GM12878 (cell line): ENCODE measurements around the gene MS4A12. TPM values are rescaled to one million over a fixed set of nuclear protein-coding genes. Genes with fewer than 3 reads are reported as not detected.

ENCODE experiments used
- ATAC-seq: fragments of 200-7000 bp; cut with Tn5 transposase; 3 replicates; pipeline ENCODE4 v1.9.1; 2020; ENCODE audit warnings: mild to moderate bottlenecking, moderate library complexity
- BruUV-seq: library from RNA; stranded (reverse); fragments of 400-500 nt; replicated peaks from 2 replicates; lab custom pipeline; 2021; lab: Mats Ljungman, UMichigan
- CTCF ChIA-PET: fragments of 300-600 bp; sonication (Branson Sonifier 250); formaldehyde crosslinking; extraction: SDS; loops from one replicate; lab custom pipeline; 2021; ENCODE audit warnings: inconsistent platforms; lab: Yijun Ruan, JAX
- POLR2A ChIA-PET: fragments of 350-600 bp; formaldehyde crosslinking; extraction: SDS; loops from one replicate; lab custom pipeline; 2021; ENCODE audit warnings: inconsistent platforms; lab: Charles Lee
- RAD21 ChIA-PET: fragments of 300-600 bp; sonication (Branson Sonifier 250); formaldehyde crosslinking; loops from one replicate; lab custom pipeline; 2023; ENCODE audit warnings: antibody characterized with exemption; ENCODE audit not compliant: unreplicated experiment; lab: Charles Lee
- SMC1A ChIA-PET: fragments of 300-600 bp; sonication (Branson Sonifier 250); formaldehyde crosslinking; loops from one replicate; lab custom pipeline; 2023; ENCODE audit not compliant: unreplicated experiment, uncharacterized antibody; lab: Charles Lee
- DNase-seq: peaks from one replicate; pipeline ENCODE4 v3.0.0-alpha.2; 2011; ENCODE audit warnings: low read depth, low spot score
- FAIRE-seq: peaks from 3 replicates; lab custom pipeline; 2011; peaks lifted over from hg19 to GRCh38; lab: Jason Lieb, UNC
- H2AFZ ChIP-seq: 2 replicates; pipeline ENCODE4 v1.6.0; 2011; ENCODE audit warnings: low read depth, low read length, control low read depth; ENCODE audit not compliant: control insufficient read depth
- H3K27ac ChIP-seq: 2 replicates; pipeline ENCODE4 v1.5.1; 2011; ENCODE audit warnings: control low read depth; ENCODE audit not compliant: control insufficient read depth, insufficient read depth
- H3K27me3 ChIP-seq, 2 experiments: replicated peaks in 1 of 2; 2 replicates each; pipeline versions ENCODE4 v1.6.0 to v1.6.1; 2011; ENCODE audit warnings: low read length in 1 of 2; ENCODE audit not compliant: control insufficient read depth in 2 of 2, insufficient read depth in 2 of 2
- H3K36me3 ChIP-seq, 2 experiments: 2 replicates each; pipeline ENCODE4 v1.5.1; 2011; ENCODE audit warnings: low read length in 1 of 2; ENCODE audit not compliant: control insufficient read depth in 2 of 2, insufficient read depth in 2 of 2
- H3K4me1 ChIP-seq: 2 replicates; pipeline ENCODE4 v1.6.1; 2011; ENCODE audit warnings: mild to moderate bottlenecking, low read length, moderate library complexity, mixed read lengths; ENCODE audit not compliant: control insufficient read depth, insufficient read depth
- H3K4me2 ChIP-seq: 2 replicates; pipeline ENCODE4 v1.6.0; 2011; ENCODE audit warnings: control low read depth; ENCODE audit not compliant: control insufficient read depth, insufficient read depth
- H3K4me3 ChIP-seq: fragments of 200-600 bp; sonication (generic); 2 replicates; pipeline ENCODE4 v1.5.1; 2016
- H3K79me2 ChIP-seq: 2 replicates; pipeline ENCODE4 v1.6.0; 2011; ENCODE audit warnings: low read length; ENCODE audit not compliant: control insufficient read depth, insufficient read depth
- H3K9ac ChIP-seq: 2 replicates; pipeline ENCODE4 v1.8.0; 2011; ENCODE audit warnings: low read length, control low read depth, mixed read lengths; ENCODE audit not compliant: control insufficient read depth, insufficient read depth
- H3K9me3 ChIP-seq: replicated peaks from 3 replicates; pipeline ENCODE4 v1.5.1; 2011; ENCODE audit warnings: mild to moderate bottlenecking, low read length; ENCODE audit not compliant: control insufficient read depth, insufficient read depth
- H4K20me1 ChIP-seq: 2 replicates; pipeline ENCODE4 v1.6.0; 2011; ENCODE audit not compliant: control insufficient read depth, insufficient read depth
- ATF2 ChIP-seq: IDR thresholded peaks from 2 replicates; pipeline ENCODE4 v1.6.1; 2012; ENCODE audit warnings: low read length, inconsistent platforms
- CBFB ChIP-seq: IDR thresholded peaks from 2 replicates; pipeline ENCODE4 v1.6.1; 2016; ENCODE audit warnings: antibody characterized with exemption, low read depth
- CUX1 ChIP-seq: IDR thresholded peaks from 2 replicates; pipeline ENCODE4 v1.6.1; 2012; ENCODE audit warnings: improper control_type of control experiment, low read depth, low read length; ENCODE audit not compliant: insufficient replicate concordance
- HSF1 ChIP-seq: fragments of 150-350 bp; IDR thresholded peaks from 2 replicates; pipeline ENCODE4 v1.6.1; 2014; ENCODE audit warnings: mild to moderate bottlenecking, low read depth, low read length
- IKZF1 ChIP-seq: fragments of 450-650 bp; conservative IDR thresholded peaks from 2 replicates; pipeline ENCODE4 v1.6.1; 2017; ENCODE audit warnings: antibody characterized with exemption, mild to moderate bottlenecking
- IRF4 ChIP-seq: IDR thresholded peaks from 2 replicates; pipeline ENCODE4 v1.6.1; 2011; ENCODE audit warnings: low read depth, low read length
- JUNB ChIP-seq: IDR thresholded peaks from 2 replicates; pipeline ENCODE4 v1.6.1; 2016; ENCODE audit warnings: antibody characterized with exemption, mild to moderate bottlenecking
- MTA2 ChIP-seq: fragments of 450-650 bp; IDR thresholded peaks from 2 replicates; pipeline ENCODE4 v1.6.1; 2016; ENCODE audit warnings: low read depth, mild to moderate bottlenecking, moderate library complexity
- NKRF ChIP-seq: fragments of 450-650 bp; conservative IDR thresholded peaks from 2 replicates; pipeline ENCODE4 v1.6.1; 2017; ENCODE audit warnings: mild to moderate bottlenecking, moderate library complexity
- SPI1 ChIP-seq: IDR thresholded peaks from 2 replicates; pipeline ENCODE4 v1.6.1; 2011; ENCODE audit warnings: low read depth, mild to moderate bottlenecking, low read length, moderate library complexity, borderline replicate concordance; ENCODE audit not compliant: insufficient read depth
- YY1 ChIP-seq: IDR thresholded peaks from 2 replicates; pipeline ENCODE4 v1.6.1; 2011; ENCODE audit warnings: low read depth, mild to moderate bottlenecking, low read length
- WGBS: methylation state at CpG from one replicate; pipeline ENCODE4 v1.1.6; 2016; ENCODE audit warnings: low lambda C conversion rate; ENCODE audit not compliant: insufficient replicate concordance, insufficient coverage; ENCODE audit errors: missing lambda C conversion rate; 5-methylcytosine and 5-hydroxymethylcytosine counted together
- in situ Hi-C: fragments of 300-500 bp; cut with MboI; formaldehyde crosslinking; loops from 9 replicates; pipeline ENCODE4 v1.14.3; 2018; ENCODE audit warnings: mixed read lengths
- intact Hi-C: fragments of 100-400 bp; cut with micrococcal nuclease; formaldehyde crosslinking; loops from one replicate; pipeline ENCODE4 v1.14.2; 2022; ENCODE audit not compliant: unreplicated experiment
- polyA plus RNA-seq, 11 experiments: library from polyadenylated mRNA; depleted of rRNA in 4 of 11; unstranded in 6 of 11; stranded (reverse) in 5 of 11; fragments of >200 nt; fragmentation: Nextera tagmentation in 4 of 11; fragmentation: Illumina TruSeq in 1 of 11; extraction: Ambion mirVana in 4 of 11; extraction: Trizol in 1 of 11; gene quantifications; 1 replicate in 1 of 11; 2 replicates in 10 of 11; pipeline versions ENCODE4 v1.2.1 to v1.2.3, GENCODE V29; 2011 to 2016; ENCODE audit warnings: inconsistent platforms in 2 of 11, missing spikeins in 2 of 11, low read depth in 1 of 11
- total RNA-seq, 4 experiments: library from RNA; depleted of rRNA in 3 of 4; stranded (reverse); fragments of >200 nt in 3 of 4; fragmentation: Illumina TruSeq in 1 of 4; extraction: Trizol in 1 of 4; gene quantifications; 2 replicates each; pipeline versions ENCODE4 v1.2.1 to v1.2.3, GENCODE V29; 2013 to 2021

The MS4A12 gene
- total and polyA plus RNA-seq, 10 of the 15 experiments (the other 5 are each of a cell fraction or from before 2014, with no cell fraction given) = 0.05 TPM; not detected in 9

- TF ChIP-seq CUX1 (no peak), IRF4 (peak; percentile 26; the same call in 1 of the 2 replicates), JUNB (peak; percentile 98), ATF2 (peak; percentile 89)
- TF ChIP-seq, all 136 proteins: peak for 7
These were observed 35.9 kb downstream of the MS4A12 start (continued) for GRCh38 chr11:60528465-60528864.

GRCh38 chr11:60528934-60529333 lies 36.4 kb downstream of the MS4A12 start:
- ChIA-PET POLR2A (interaction anchor here (0.7 kb wide), 1 partner anchor 681 kb away, joined by 3 read pairs; no protein-coding TSS in a partner anchor), SMC1A (interaction anchor here (1.0 to 1.8 kb wide), 4 partner anchors 11 to 264 kb away, joined by 3 to 8 read pairs (median 4); no protein-coding TSS in a partner anchor), CTCF (interaction anchor here (0.9 to 1.6 kb wide), 3 partner anchors 20 to 166 kb away, joined by 3 to 4 read pairs (median 4); no protein-coding TSS in a partner anchor), RAD21 (interaction anchor here (0.6 to 0.9 kb wide), 2 partner anchors 12 to 263 kb away, joined by 3 to 5 read pairs; no protein-coding TSS in a partner anchor)
- H3K4me3 ChIP-seq = no peak overlapping the region
- no peaks in the 10 kb centered on the region for H4K20me1 ChIP-seq
- no peak overlapping the region for H2AFZ ChIP-seq
- WGBS = 0% methylated on average over 1 of the region's 1 CpG
- no peaks in the 10 kb centered on the region for H3K36me3 ChIP-seq
- BruUV-seq = no TSS peak
- no peaks in the 10 kb centered on the region for H3K9me3 ChIP-seq
- H3K79me2 ChIP-seq = no peaks in the 10 kb centered on the region
- intact Hi-C loops = no loop called here
- DNase-seq = peak; percentile 35
- peak overlapping the region; percentile 26; the same call in 1 of the 2 replicates for H3K4me2 ChIP-seq
- peak; percentile 82 for FAIRE-seq
- no peak overlapping the region for H3K9ac ChIP-seq
- H3K27ac ChIP-seq = no peak overlapping the region
- in situ Hi-C loops = no loop called here
- ATAC-seq = peak; percentile 95
- H3K4me1 ChIP-seq = peaks cover 9% of the 10 kb centered on the region
- H3K27me3 ChIP-seq = no peaks in the 10 kb centered on the region
- TF ChIP-seq CBFB = no peak
- no peak for TF ChIP-seq YY1
- TF ChIP-seq IKZF1 = peak; percentile 43; the same call in 1 of the 2 replicates
- no peak for TF ChIP-seq NKRF
- peak; percentile 95 for TF ChIP-seq SPI1
- no peak for TF ChIP-seq HSF1
- TF ChIP-seq MTA2 = 0 out of 2 replicates have a peak, but pooled peaks have one; percentile 12
